GM10266 (cell line): Measurements from ENCODE around the gene PLEKHJ1.

Experiments used
- DNase-seq: peaks from one replicate; pipeline ENCODE4 v3.0.0; 2012; ENCODE audit errors: extremely low spot score
- CTCF ChIP-seq: IDR thresholded peaks from 2 replicates; pipeline ENCODE4 v1.5.1; 2012; ENCODE audit warnings: mild to moderate bottlenecking, low read depth; ENCODE audit not compliant: control insufficient read depth, insufficient read depth; ENCODE audit errors: missing control alignments

The PLEKHJ1 gene

DNA sequence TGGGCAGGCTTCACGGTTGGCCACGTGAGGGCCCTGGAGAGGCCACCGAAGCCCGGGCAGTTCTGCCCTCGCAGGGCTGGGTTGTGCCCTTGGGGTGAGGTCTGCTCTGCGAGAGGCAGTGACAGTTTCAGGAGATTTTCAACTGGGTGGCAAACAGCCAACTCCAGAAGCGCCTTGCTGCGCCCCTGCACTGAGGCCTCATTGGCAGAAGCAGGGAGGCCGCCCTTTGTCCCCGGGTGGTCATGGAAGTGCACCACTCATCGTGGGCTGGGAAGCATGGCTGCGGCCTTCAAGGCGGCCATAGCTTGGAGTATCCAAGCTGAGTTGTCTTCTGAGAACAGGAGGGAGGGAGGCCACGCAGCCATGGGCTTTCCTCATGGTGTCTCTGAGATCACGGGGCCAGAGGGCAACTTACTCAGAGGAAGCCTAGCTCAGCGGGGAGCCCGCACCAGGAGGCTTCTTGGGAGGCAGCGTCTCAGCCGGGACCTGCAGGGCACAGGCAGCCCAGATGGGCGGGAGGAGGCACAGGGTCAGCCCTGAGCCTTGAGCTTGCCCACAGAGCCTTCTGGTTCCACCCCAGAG is 14.8 kb downstream of the PLEKHJ1 start:
- DNase-seq: no peak
- no peak for TF ChIP-seq CTCF

- TF ChIP-seq CTCF: no peak
- DNase-seq: no peak
These were observed 16.4 kb downstream of the PLEKHJ1 start for GRCh38 chr19:2219726-2220125.

GRCh38 chr19:2217591-2217990 is 18.5 kb downstream of the PLEKHJ1 start:
- DNase-seq: no peak
- no peak for TF ChIP-seq CTCF

- no peak for TF ChIP-seq CTCF
- DNase-seq: no peak
These were observed 19.5 kb downstream of the PLEKHJ1 start for GRCh38 chr19:2216361-2217225.

DNA sequence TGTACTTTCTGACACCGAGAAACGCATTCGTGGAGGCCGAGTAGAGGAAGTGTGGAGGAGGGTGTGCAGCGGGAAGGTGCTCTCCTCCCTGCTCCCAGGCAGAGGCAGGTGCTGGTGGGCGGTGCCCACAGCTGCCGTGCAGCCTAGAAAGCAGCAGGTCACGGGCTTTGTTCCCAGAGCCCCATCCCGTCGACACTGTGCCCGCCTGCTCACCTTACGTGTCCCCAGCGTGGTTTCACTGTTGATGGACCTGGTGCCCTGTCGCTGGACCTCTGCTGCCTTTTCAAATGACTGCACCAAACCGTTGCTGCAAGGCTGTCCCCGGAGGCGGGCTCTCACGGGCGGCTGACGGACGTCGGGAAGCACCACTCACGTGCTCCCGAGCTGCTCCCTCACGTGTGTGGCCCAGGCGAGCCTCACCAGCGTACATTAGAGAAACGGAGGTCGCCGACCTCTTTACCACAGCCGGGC is 20.8 kb downstream of the PLEKHJ1 start:
- no peak for TF ChIP-seq CTCF
- no peak for DNase-seq

GRCh38 chr19:2214251-2214650 is 21.9 kb downstream of the PLEKHJ1 start:
- no peak for TF ChIP-seq CTCF
- DNase-seq: no peak

DNA sequence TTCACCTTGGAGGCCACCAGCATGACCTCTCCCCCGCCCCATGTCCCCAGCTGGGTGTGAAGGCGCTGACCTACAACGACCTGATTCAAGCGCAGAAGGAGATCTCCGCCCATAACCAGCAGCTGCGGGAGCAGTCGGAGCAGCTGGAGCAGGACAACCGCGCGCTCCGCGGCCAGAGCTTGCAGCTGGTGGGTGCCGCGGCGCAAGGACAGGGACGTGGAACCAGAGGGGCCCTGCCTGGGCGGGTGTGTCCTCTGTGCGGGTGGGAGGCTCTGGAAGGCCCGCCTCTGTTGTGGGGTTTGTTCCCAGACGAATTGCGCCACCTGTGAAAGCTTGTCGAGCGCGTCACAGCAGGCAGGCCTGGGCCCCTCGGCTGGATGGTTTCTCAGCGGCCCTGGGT is 22.3 kb downstream of the PLEKHJ1 start:
- no peak for TF ChIP-seq CTCF
- DNase-seq: no peak
